ENCODE measurements around the gene ANO10. TPM values are rescaled to one million over a fixed set of nuclear protein-coding genes. Genes with fewer than 3 reads are reported as not detected.

Gene ANO10
- total and polyA plus RNA-seq, 7 donors = 9.0 to 30.5 (median 16.8) TPM

DNA sequence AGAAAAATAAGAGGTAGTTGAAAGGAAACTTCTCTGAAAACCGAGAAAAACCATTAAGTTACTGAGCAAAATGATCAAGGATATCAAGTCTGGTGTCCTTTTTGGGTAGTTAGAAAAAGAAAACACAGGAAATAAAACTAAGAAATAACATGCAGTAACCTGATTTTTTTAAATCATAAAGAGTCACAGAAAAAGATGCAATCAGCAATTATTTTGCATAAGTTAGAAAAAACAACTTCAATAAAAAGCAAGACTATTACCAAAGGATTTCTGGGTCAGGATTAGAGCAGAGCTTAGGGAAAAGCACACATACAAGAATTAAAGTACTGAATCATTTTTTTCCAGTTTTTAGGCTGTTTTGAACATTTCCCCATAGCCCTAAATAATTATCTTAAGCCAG is 28.5 kb upstream of the ANO10 start:
- intact Hi-C loops (cut with DNase I) = no loop called here
- H3K4me3 ChIP-seq = no peak overlapping the region
- no peaks in the 10 kb centered on the region for H3K9me3 ChIP-seq
- no peak overlapping the region for H3K27ac ChIP-seq
- H3K27me3 ChIP-seq = no peaks in the 10 kb centered on the region
- no peaks in the 10 kb centered on the region for H3K36me3 ChIP-seq
- no peaks in the 10 kb centered on the region for H3K4me1 ChIP-seq
- 36 to 63% methylated on average over 1 of the region's 1 CpG for WGBS, 2 donors
- DNase-seq = no peak
- TF ChIP-seq, protein P1, sequence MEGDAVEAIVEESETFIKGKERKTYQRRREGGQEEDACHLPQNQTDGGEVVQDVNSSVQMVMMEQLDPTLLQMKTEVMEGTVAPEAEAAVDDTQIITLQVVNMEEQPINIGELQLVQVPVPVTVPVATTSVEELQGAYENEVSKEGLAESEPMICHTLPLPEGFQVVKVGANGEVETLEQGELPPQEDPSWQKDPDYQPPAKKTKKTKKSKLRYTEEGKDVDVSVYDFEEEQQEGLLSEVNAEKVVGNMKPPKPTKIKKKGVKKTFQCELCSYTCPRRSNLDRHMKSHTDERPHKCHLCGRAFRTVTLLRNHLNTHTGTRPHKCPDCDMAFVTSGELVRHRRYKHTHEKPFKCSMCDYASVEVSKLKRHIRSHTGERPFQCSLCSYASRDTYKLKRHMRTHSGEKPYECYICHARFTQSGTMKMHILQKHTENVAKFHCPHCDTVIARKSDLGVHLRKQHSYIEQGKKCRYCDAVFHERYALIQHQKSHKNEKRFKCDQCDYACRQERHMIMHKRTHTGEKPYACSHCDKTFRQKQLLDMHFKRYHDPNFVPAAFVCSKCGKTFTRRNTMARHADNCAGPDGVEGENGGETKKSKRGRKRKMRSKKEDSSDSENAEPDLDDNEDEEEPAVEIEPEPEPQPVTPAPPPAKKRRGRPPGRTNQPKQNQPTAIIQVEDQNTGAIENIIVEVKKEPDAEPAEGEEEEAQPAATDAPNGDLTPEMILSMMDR (IDR thresholded peaks at IDR 0.05) = no peak
- TF ChIP-seq POLR2A (IDR thresholded peaks at IDR 0.05) (no peak), POLR2AphosphoS5 (IDR thresholded peaks at IDR 0.05) (no peak)

- intact Hi-C loops (cut with DNase I) = no loop called here
- H3K4me3 ChIP-seq = no peak overlapping the region
- WGBS, 2 donors = 10 to 39% methylated on average over 6 of the region's 6 CpGs
- no peaks in the 10 kb centered on the region for H3K9me3 ChIP-seq
- no peaks in the 10 kb centered on the region for H3K27me3 ChIP-seq
- H3K27ac ChIP-seq = no peak overlapping the region
- no peak for DNase-seq
- no peaks in the 10 kb centered on the region for H3K4me1 ChIP-seq
- H3K36me3 ChIP-seq = no peaks in the 10 kb centered on the region
- TF ChIP-seq, protein P1 (IDR thresholded peaks at IDR 0.05) = no peak
- TF ChIP-seq POLR2A (IDR thresholded peaks at IDR 0.05) (no peak), POLR2AphosphoS5 (IDR thresholded peaks at IDR 0.05) (no peak), EP300 (IDR thresholded peaks at IDR 0.05) (no peak)
Measured at GRCh38 chr3:43649365-43649968, 27.7 kb upstream of the ANO10 start.

DNA sequence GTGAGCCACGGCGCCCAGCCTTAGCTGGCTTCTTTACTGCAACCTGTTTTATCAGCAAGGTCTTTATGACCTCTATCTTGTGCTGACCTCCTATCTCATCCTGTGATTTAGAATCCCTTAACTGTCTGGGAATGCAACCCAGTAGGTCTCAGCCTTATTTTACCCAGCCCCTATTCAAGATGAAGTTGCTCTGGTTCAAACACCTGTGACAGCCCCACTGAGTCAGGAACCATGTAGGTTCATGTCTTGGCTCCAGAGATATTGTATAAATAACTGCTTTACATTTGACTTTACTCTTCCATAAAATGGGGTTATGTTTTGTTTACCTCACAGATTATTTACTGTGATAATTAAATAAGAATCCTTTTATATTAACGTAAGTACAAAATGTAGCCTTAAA is 27.1 kb upstream of the ANO10 start:
- Histone ChIP-seq H3K4me3 (no peak overlapping the region), H3K4me1 (no peaks in the 10 kb centered on the region), H3K27me3 (no peaks in the 10 kb centered on the region), H3K36me3 (no peaks in the 10 kb centered on the region), H3K27ac (no peak overlapping the region), H3K9me3 (no peaks in the 10 kb centered on the region)
- TF ChIP-seq POLR2AphosphoS5 (IDR thresholded peaks at IDR 0.05) (no peak), POLR2A (IDR thresholded peaks at IDR 0.05) (no peak), EP300 (IDR thresholded peaks at IDR 0.05) (no peak)
- TF ChIP-seq, protein P1 (IDR thresholded peaks at IDR 0.05) = no peak
- intact Hi-C loops (cut with DNase I) = no loop called here
- 80 to 92% methylated on average over 3 of the region's 3 CpGs for WGBS, 2 donors
- DNase-seq = no peak

DNA sequence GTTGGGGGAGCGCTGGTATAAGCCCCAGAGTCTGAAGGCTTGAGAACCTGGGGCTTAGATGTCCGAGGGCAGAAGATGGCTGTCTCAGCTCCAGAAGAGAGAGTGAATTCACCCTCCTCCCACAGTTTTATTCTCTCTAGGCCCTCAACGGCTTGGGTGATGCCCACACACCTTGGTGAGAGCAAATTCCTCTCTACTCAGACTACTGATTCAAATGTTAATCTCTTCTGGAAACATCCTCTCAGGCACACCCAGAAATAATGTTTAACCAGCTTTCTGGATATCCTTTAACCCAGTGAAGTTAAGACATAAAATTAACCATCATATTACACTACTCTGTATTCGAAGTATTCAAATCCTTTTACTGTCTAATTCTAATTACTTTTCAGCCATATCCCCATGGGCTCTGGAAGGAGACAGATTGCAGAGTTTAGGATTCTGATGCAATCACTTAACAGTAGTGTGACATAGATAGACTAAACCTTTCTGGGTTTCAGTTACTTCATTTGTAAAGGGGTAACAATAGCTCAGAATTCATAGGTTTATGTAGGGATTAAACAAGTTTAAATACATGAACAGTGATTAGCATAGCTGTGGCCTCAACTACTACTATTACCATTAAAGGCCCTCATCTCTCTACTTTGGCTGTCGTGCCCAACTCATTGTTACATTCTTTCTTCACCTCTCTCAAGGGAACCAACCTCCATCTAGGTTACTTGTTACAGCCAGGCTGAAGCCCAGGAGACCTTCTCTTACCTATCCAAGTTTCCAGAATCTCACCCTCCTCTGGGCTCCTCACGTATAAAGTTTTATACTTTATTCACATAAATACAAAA is 25.7 kb upstream of the ANO10 start:
- Histone ChIP-seq H3K9me3 (no peaks in the 10 kb centered on the region), H3K27me3 (no peaks in the 10 kb centered on the region), H3K4me1 (no peaks in the 10 kb centered on the region), H3K27ac (no peak overlapping the region), H3K36me3 (no peaks in the 10 kb centered on the region), H3K4me3 (no peak overlapping the region)
- WGBS, 2 donors = 55 to 76% methylated on average over 6 of the region's 6 CpGs
- no peak for DNase-seq
- intact Hi-C loops (cut with DNase I) = no loop called here
- TF ChIP-seq, protein P1 (IDR thresholded peaks at IDR 0.05) = no peak
- TF ChIP-seq EP300 (IDR thresholded peaks at IDR 0.05) = no peak
- no peak for TF ChIP-seq POLR2AphosphoS5 (IDR thresholded peaks at IDR 0.05)
- no peak for TF ChIP-seq POLR2A (IDR thresholded peaks at IDR 0.05)
